Immature natural killer cell (primary cell): ENCODE data around the gene SETD3. TPM values are rescaled to one million over a fixed set of nuclear protein-coding genes. Genes with fewer than 3 reads are reported as not detected.

Experiments
- DNase-seq, 3 donors: peaks; one replicate each; pipeline ENCODE4 v3.0.0; 2022; ENCODE audit warnings: mixed read lengths in 1 of 3
- H3K27ac Mint-ChIP-seq, 6 donors: one replicate each; pipeline ENCODE4 v1.8.0; 2020; ENCODE audit warnings: mixed read lengths in 6 of 6, mild to moderate bottlenecking in 5 of 6, inconsistent platforms in 4 of 6, moderate library complexity in 3 of 6
- H3K27me3 Mint-ChIP-seq, 3 donors: one replicate each; pipeline ENCODE4 v1.8.0; 2020 to 2021; ENCODE audit warnings: low read depth in 3 of 3, mild to moderate bottlenecking in 3 of 3, mixed read lengths in 3 of 3, moderate library complexity in 3 of 3, inconsistent platforms in 1 of 3
- H3K36me3 Mint-ChIP-seq, 3 donors: one replicate each; pipeline ENCODE4 v1.8.0; 2020; ENCODE audit warnings: mixed read lengths in 3 of 3, inconsistent platforms in 2 of 3, mild to moderate bottlenecking in 2 of 3
- H3K4me1 Mint-ChIP-seq, 2 donors: one replicate each; pipeline ENCODE4 v1.8.0; 2020; ENCODE audit warnings: inconsistent platforms in 2 of 2, mild to moderate bottlenecking in 2 of 2, mixed read lengths in 2 of 2, moderate library complexity in 1 of 2
- H3K4me3 Mint-ChIP-seq, 5 donors: one replicate each; pipeline ENCODE4 v1.8.0; 2020; ENCODE audit warnings: mild to moderate bottlenecking in 5 of 5, mixed read lengths in 5 of 5, inconsistent platforms in 3 of 5, moderate library complexity in 3 of 5
- H3K9me3 Mint-ChIP-seq, 6 donors: one replicate each; pipeline ENCODE4 v1.8.0; 2020; ENCODE audit warnings: mild to moderate bottlenecking in 6 of 6, mixed read lengths in 6 of 6, inconsistent platforms in 4 of 6, moderate library complexity in 3 of 6
- polyA plus RNA-seq, 3 donors: library from polyadenylated mRNA; unstranded; fragments of 300-500 nt; fragmentation: Illumina TruSeq; gene quantifications; one replicate each; pipeline ENCODE4 v1.2.3, GENCODE V29; 2021

The SETD3 gene
- polyA plus RNA-seq, 3 donors from 2014 or later: 60.8 to 112 (median 66.5) TPM

DNA sequence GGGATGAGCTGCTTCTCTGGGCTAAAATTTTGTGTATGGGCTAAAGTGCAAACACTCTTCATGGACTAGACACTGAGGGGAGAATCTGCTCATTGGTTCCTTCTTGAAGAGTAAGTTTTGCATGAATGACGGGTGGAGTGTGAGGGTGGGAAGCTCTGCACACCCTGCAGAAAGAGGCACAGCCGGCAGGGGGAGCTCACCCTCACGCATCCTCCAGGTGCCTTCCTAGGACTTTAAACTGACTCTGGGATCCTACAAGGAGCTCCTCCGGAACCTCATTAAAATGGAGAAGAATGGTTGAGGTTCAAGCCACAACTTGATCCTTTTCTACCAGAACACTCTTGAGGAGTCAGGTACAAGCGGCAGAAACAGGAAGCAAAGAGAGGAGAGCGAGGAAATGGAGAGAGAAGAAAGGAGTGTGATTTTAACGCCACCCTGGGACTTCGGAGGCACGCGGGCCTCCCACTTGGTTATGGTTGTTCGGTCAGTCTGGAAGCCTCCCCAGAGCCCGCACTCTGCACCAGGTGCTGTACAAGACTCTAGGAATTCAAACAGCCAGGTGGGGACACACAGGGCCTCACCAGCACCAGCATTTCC is 87.5 kb downstream of the SETD3 start:
- H3K4me1 Mint-ChIP-seq: peaks cover 25 to 36% of the 10 kb centered on the region in 2 donors
- peak overlapping the region in 4 of 6 donors; percentile 17 to 69 (median 44) for H3K27ac Mint-ChIP-seq
- H3K27me3 Mint-ChIP-seq: peaks cover 0 to 2% (median 1%) of the 10 kb centered on the region in 3 donors
- H3K4me3 Mint-ChIP-seq: no peak overlapping the region
- H3K36me3 Mint-ChIP-seq: peaks cover 0 to 20% (median 0%) of the 10 kb centered on the region in 3 donors
- peak in 2 of 3 donors; percentile 10 to 12 for DNase-seq
- no peaks in the 10 kb centered on the region for H3K9me3 Mint-ChIP-seq

DNA sequence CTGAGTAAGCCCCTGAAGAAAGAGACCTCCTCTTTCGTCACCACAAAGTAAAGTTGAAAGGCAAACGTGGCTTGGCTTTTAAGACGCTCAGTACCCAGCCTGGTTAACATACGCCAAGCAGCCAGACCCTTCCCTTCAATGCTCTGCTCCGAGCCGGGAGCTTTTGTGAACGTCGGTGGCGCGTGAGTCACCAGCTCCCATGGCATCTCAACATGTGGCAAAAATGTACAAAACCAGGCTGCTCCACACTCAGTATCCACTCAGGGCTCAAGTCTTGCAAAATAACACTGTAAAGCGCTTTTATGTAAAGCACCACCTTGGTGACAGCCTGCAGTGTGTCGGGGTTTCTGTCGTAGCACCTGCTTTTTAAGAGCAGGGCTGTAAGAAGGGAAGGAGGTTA is 89.0 kb downstream of the SETD3 start:
- Mint-ChIP-seq H3K36me3 (peaks cover 0 to 11% (median 0%) of the 10 kb centered on the region in 3 donors), H3K27ac (peak overlapping the region in 1 of 6 donors; percentile 32), H3K9me3 (no peaks in the 10 kb centered on the region), H3K4me1 (peaks cover 39 to 51% of the 10 kb centered on the region in 2 donors), H3K27me3 (peaks cover 2 to 6% (median 5%) of the 10 kb centered on the region in 3 donors), H3K4me3 (no peak overlapping the region)
- DNase-seq: no peak

DNA sequence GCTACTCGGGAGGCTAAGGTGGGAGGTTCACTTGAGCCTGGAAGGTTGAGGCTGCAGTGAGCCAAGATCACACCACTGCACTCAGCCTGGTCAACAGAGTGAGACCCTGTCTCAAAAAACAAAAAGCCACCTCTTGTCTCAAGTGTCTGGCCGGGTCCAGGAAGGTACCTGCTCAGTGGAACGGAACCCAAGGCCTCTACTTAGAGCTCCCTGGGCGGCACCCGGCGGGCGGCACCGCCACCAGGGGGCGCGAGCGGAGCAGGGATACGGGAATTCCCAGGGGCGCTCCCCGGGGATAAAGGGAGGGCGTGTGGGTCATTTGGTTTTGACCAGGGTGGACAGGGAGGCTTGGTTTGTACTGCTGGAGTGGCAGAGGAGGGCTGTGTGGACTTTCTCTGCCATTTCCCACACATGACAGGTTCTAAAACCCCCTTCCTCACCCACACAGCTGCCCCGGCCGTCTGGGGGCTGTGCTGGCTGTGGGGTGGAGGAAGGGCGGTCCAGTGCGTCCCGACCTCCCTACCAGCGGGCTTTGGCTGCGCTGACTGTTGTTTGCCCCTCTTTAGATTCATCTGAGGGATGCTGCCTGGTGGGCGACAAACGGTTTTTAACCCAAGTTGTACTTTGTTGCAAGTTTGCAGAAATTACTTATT is 91.4 kb downstream of the SETD3 start:
- peak overlapping the region in 1 of 5 donors; percentile 26 for H3K4me3 Mint-ChIP-seq
- H3K9me3 Mint-ChIP-seq: no peaks in the 10 kb centered on the region
- no peaks in the 10 kb centered on the region for H3K36me3 Mint-ChIP-seq
- H3K4me1 Mint-ChIP-seq: peaks cover 38 to 57% of the 10 kb centered on the region in 2 donors
- H3K27ac Mint-ChIP-seq: peak overlapping the region in 2 of 6 donors; percentile 19 to 33
- H3K27me3 Mint-ChIP-seq: peaks cover 2 to 5% (median 4%) of the 10 kb centered on the region in 3 donors
- peak in 1 of 3 donors; percentile 14 for DNase-seq

- Mint-ChIP-seq H3K4me1 (peaks cover 42 to 57% of the 10 kb centered on the region in 2 donors), H3K9me3 (no peaks in the 10 kb centered on the region), H3K36me3 (no peaks in the 10 kb centered on the region), H3K27ac (peak overlapping the region in 2 of 6 donors; percentile 72 to 73), H3K4me3 (peak overlapping the region; percentile 54 to 76 (median 64)), H3K27me3 (peaks cover 2 to 5% (median 4%) of the 10 kb centered on the region in 3 donors)
- no peak for DNase-seq
Observed at GRCh38 chr14:99388286-99388685, 92.4 kb downstream of the SETD3 start.

DNA sequence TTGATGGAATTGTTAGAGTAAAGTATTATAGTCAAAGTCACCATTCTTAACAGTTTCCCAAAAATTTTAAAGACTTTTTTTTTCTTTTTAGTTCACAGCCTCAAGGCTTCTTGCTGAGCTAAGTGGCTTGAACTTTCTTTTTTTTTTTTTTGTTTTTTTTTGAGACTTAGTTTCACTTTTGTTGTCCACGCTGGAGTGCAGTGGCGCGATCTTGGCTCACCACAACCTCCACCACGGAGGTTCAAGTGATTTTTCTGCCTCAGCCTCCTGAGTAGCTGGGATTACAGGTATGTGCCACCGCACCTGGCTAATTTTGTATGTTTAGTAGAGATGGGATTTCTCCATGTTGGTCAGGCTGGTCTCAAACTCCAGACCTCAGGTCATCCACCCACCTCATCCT is 92.8 kb downstream of the SETD3 start:
- peak; percentile 44 to 49 (median 45) for DNase-seq
- H3K4me1 Mint-ChIP-seq: peaks cover 39 to 53% of the 10 kb centered on the region in 2 donors
- peaks cover 2 to 6% (median 4%) of the 10 kb centered on the region in 3 donors for H3K27me3 Mint-ChIP-seq
- no peaks in the 10 kb centered on the region for H3K36me3 Mint-ChIP-seq
- H3K27ac Mint-ChIP-seq: peak overlapping the region in 4 of 6 donors; percentile 49 to 73 (median 63)
- peak overlapping the region; percentile 54 to 76 (median 64) for H3K4me3 Mint-ChIP-seq
- H3K9me3 Mint-ChIP-seq: no peaks in the 10 kb centered on the region

DNA sequence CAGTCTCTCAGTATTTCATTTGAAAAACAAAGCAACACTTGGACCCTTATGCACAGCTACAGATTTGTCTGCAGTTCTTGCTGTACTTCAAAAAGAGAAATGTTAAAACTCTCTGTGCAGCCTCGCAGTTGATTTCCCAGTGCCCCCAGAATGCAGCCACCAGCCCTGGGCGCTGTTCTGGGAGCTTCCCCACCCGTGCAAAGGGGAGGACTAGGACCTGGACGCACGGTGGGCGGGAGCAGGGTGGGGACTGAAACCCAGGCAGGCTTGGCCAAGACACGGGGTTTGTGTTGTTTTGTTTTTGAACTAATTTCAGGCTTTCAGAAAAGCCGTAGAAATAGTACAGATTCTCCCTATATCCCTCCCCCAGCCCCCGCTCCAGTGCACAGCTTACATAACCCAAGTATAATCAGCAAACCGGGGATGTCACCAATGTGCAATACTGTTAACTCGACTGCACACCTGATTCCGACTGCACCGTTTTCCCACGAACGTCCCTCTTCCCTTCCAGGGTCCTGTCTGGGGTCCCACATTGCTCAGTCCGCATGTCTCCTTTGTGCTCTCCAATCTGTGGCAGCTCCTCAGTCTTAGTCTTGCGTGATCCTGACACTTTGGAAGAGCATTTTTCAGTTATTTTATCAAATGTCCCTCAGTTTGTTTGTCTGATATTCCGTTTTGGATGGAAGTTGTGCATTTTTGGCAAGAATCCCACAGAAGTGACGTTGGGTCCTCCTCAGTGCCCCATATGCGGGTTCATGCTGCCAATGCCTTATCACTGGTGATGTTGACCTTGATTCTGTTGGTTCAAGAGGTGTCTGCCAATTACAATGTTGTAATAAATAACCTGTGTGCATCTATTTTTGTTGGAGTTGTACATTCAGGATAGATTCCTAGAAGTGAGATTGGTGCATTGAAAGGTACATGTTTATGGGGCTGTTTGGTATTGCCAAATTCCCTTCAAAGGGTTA is 95.9 kb downstream of the SETD3 start:
- Mint-ChIP-seq H3K36me3 (no peaks in the 10 kb centered on the region), H3K27me3 (peaks cover 2 to 7% (median 4%) of the 10 kb centered on the region in 3 donors), H3K27ac (peak overlapping the region in 1 of 6 donors; percentile 54), H3K4me3 (no peak overlapping the region), H3K9me3 (no peaks in the 10 kb centered on the region), H3K4me1 (peaks cover 57 to 58% of the 10 kb centered on the region in 2 donors)
- DNase-seq: no peak

DNA sequence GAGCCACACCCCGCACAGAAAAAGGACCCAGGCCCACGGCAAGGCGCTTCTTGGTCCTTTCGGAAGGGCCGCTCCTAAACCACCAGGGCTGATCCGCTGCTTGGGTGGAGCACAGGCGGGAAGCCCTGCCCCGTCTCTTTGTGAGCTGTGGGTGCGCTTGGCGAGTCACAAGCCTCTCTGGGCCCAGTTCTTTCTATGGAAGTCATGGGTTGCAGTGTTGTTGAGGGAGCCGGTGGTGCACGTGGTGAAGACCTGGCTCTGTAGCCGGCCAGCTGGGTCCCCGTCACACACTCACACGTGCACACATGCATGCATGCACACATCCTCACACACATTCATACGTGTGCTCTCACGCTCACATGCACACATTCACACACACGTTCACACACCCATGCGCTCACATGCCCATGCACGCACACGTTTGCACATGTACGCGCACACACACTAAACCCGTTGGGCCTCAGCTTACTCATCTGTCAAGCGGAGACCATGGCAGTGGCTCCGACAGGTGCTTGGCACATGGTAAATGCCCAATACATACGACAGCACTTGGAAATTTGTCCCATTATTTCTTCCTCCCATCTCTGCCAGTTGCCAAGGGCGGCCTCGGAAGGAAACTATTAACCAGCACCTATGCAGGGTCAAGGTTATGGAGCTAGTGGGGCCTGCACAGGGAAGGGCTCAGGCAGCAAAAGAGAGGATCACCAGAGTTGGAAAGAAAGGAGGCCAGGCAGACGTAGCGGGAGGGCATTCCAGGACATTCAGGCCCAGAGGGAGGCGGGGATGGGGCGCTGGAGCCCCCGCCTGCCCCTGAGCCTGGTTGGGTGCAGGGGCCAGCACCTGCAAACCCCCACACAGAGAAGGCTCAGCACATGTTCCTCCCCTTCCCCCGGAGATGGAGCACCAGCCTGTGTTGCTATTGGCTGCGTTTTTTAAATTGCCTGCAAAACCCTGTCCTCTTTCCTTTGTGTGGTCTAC is 96.9 kb downstream of the SETD3 start:
- Mint-ChIP-seq H3K4me1 (peaks cover 56% of the 10 kb centered on the region in 2 donors), H3K27ac (no peak overlapping the region), H3K9me3 (no peaks in the 10 kb centered on the region), H3K36me3 (no peaks in the 10 kb centered on the region), H3K27me3 (peaks cover 2 to 7% (median 4%) of the 10 kb centered on the region in 3 donors), H3K4me3 (no peak overlapping the region)
- DNase-seq: no peak

GRCh38 chr14:99382781-99383471 is 97.7 kb downstream of the SETD3 start:
- H3K9me3 Mint-ChIP-seq: no peaks in the 10 kb centered on the region
- H3K36me3 Mint-ChIP-seq: no peaks in the 10 kb centered on the region
- H3K4me3 Mint-ChIP-seq: no peak overlapping the region
- peaks cover 2 to 5% (median 4%) of the 10 kb centered on the region in 3 donors for H3K27me3 Mint-ChIP-seq
- H3K27ac Mint-ChIP-seq: no peak overlapping the region
- DNase-seq: no peak
- H3K4me1 Mint-ChIP-seq: peaks cover 48 to 50% of the 10 kb centered on the region in 2 donors

GRCh38 chr14:99382071-99382470 is 98.6 kb downstream of the SETD3 start:
- peaks cover 0 to 4% (median 0%) of the 10 kb centered on the region in 3 donors for H3K27me3 Mint-ChIP-seq
- H3K4me1 Mint-ChIP-seq: peaks cover 40 to 43% of the 10 kb centered on the region in 2 donors
- H3K4me3 Mint-ChIP-seq: peak overlapping the region in 2 of 5 donors; percentile 20 to 49

GRCh38 chr14:99381688-99382060 is 99.0 kb downstream of the SETD3 start:
- no peak for DNase-seq
- peaks cover 0 to 4% (median 0%) of the 10 kb centered on the region in 3 donors for H3K36me3 Mint-ChIP-seq
- H3K4me3 Mint-ChIP-seq: peak overlapping the region in 2 of 5 donors; percentile 20 to 49
- no peaks in the 10 kb centered on the region for H3K9me3 Mint-ChIP-seq
- peaks cover 0 to 4% (median 0%) of the 10 kb centered on the region in 3 donors for H3K27me3 Mint-ChIP-seq
- H3K4me1 Mint-ChIP-seq: peaks cover 36 to 42% of the 10 kb centered on the region in 2 donors
- H3K27ac Mint-ChIP-seq: peak overlapping the region in 1 of 6 donors; percentile 85

More at GRCh38 chr14:99382071-99382470, 98.6 kb downstream of the SETD3 start:
- H3K9me3 Mint-ChIP-seq: no peaks in the 10 kb centered on the region
- H3K36me3 Mint-ChIP-seq: peaks cover 0 to 2% (median 0%) of the 10 kb centered on the region in 3 donors
- H3K27ac Mint-ChIP-seq: no peak overlapping the region
- no peak for DNase-seq

DNA sequence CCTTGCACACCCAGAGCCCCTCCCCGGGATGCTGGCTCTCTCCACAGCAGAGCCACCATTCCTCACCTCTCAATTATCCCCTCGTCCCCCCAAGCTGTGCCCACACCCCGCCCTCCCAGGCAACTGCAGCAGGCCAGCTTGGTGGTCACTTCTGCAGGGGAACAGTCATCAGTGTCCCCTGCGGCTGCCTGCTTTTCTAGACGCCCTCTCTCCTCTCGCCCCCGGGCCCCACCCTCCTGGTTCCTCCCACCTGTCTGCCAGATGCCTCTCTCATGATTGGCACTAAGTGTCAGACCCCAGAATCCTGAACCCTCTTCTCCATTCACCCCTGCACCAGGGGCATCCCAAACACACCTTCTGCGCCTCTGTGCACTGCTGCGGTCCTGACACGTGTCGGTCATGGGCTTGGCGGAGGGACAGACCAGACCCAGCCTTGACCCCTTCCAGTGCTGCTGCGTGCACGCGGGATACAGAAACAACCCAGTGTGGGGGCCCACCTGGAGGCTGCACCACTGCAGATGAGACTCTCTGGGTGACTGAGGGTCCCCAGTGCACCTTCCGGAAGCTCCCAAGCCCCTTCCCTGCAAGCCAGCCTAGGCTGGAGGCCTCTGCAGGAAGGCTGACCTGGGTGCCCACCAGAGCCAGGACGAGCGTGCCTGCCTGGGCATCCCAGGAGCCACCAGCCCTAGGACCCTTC is 99.5 kb downstream of the SETD3 start:
- Mint-ChIP-seq H3K4me3 (peak overlapping the region; percentile 45 to 74 (median 61)), H3K36me3 (peaks cover 0 to 4% (median 0%) of the 10 kb centered on the region in 3 donors), H3K27me3 (peaks cover 0 to 4% (median 0%) of the 10 kb centered on the region in 3 donors), H3K27ac (peak overlapping the region in 2 of 6 donors; percentile 37 to 82), H3K4me1 (peaks cover 34 to 40% of the 10 kb centered on the region in 2 donors), H3K9me3 (no peaks in the 10 kb centered on the region)
- no peak for DNase-seq
